GM20000 (cell line): ENCODE data around the gene CCDC124.

Experiments
- DNase-seq: peaks from one replicate; pipeline ENCODE4 v3.0.0; 2012; ENCODE audit warnings: low spot score
- TF ChIP-seq, protein P1 (sequence below): IDR thresholded peaks from 2 replicates; pipeline ENCODE4 v1.5.1; 2012; ENCODE audit warnings: mild to moderate bottlenecking, control low read depth; ENCODE audit errors: extremely low read depth, missing control alignments

Gene CCDC124

DNA sequence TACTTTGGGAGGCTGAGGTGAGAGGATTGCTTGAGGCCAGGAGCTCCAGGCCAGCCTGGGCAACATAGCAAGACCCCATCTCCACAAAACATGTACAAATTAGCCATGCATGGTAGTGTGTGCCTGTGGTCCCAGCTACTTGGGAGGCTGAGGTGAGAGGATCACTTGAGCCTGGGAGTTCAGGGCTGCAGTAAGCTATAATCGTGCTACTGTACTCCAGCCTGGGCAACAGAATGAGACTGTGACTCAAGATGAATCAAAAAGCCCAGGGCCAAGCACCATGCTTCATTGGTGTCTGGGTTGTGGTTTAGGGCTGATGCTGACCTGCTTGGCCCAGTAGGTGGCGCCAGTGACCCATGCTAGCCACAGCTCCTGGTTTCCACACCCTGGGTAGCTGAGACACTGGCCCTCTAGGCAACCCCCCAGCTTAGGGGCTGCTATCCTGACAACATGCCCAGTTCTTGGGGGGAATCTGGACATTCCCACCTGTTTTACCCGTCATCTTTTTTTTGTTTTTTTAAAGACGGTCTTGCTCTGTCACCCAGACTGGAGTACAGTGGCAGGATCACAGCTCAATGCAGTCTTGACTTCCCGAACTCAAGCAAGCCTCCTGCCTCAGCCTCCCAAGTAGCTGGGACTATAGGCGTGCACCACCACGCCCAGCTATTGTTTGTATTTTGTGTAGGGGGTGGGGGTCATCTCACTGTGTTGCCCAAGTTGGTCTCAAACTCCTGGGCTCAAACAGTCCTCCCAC is 5.5 kb downstream of the CCDC124 start:
- TF ChIP-seq, protein P1, sequence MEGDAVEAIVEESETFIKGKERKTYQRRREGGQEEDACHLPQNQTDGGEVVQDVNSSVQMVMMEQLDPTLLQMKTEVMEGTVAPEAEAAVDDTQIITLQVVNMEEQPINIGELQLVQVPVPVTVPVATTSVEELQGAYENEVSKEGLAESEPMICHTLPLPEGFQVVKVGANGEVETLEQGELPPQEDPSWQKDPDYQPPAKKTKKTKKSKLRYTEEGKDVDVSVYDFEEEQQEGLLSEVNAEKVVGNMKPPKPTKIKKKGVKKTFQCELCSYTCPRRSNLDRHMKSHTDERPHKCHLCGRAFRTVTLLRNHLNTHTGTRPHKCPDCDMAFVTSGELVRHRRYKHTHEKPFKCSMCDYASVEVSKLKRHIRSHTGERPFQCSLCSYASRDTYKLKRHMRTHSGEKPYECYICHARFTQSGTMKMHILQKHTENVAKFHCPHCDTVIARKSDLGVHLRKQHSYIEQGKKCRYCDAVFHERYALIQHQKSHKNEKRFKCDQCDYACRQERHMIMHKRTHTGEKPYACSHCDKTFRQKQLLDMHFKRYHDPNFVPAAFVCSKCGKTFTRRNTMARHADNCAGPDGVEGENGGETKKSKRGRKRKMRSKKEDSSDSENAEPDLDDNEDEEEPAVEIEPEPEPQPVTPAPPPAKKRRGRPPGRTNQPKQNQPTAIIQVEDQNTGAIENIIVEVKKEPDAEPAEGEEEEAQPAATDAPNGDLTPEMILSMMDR, result peak; percentile 97
- DNase-seq, result peak; percentile 91

DNA sequence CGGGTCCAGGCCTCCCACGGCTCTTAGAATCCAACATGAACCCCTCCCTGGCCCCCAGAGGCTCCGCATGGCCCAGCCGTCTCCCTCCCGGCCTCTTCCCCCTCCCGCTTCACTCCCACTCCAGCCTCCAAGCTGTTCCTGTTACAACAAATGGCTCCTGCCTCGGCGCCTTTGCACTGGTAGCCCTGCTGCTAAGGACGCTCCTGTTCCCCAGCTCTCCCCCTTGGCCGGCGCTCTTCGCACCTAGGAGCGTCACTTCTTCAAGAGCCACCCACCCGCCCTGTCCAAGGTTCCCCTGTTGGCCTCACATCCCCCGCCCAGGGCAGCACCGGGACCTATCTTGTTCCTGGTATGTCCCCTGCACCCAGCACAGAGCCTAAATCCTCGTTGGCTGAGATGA is 9.4 kb downstream of the CCDC124 start:
- TF ChIP-seq, protein P1, result no peak
- no peak for DNase-seq

DNA sequence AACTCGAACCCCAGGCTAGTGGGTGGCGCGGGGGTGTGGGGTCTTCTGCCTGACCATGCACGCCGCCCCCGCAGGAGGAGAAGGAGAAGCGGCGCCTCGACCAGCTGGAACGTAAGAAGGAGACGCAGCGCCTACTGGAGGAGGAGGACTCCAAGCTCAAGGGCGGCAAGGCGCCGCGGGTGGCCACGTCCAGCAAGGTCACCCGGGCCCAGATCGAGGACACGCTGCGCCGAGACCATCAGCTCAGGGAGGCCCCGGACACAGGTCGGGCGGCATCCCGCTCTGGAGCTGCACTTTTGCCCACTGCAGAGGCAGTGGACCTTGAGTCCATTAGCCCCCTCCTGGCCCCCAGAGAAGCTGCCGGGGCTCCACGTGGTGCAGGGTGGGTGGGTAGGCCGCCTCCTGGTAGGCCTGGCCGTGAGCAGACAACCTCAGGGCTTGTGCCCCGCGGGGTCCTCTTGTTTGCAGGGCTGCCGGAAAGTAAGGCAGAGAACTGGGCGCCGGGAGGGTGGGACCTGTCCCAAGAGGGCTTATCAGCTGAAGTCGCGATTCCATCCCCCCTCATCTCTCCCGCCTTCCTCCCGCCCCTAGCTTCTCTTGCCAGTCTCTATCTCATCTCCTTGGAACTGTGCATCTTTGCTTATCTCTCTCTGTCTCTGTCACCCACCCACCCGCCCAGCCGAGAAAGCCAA is 9.9 kb downstream of the CCDC124 start:
- no peak for DNase-seq
- TF ChIP-seq, protein P1, result no peak

DNA sequence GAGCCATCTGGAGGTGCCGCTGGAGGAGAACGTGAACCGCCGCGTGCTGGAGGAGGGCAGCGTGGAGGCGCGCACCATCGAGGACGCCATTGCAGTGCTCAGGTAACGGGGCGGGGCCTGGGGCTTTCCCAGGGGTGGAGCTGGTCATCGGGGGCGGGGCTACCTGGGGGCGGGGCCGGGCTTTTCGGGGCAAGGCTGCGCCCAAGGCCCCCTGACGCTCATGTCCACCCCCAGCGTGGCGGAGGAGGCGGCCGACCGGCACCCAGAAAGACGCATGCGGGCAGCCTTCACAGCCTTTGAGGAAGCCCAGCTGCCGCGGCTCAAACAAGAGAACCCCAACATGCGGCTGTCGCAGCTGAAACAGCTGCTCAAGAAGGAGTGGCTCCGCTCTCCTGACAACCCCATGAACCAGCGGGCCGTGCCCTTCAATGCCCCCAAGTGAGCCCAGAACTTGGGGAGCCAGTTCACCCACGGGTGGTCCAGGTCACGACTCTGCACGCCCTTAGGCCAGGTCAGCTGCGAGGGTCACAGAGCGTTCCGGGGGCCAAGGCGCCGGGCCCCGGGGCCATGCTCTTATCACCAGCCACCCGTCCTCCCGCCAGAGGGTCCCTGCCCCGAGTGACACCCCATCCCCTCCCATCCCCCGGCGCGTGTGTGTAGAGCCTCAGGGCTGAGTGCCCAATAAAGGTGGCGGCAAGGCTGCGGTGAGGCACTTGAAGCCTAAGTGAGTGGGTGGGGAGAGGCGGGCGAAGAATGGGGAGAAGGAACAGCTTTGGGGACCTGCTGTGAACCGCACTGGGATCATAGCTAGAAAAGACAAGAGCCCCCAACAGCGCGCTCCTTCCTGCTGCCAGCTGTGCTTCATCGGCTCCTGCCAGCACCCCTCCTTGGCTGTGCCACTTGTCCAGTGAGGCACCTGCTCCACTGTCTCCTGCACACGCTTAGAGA is 10.7 kb downstream of the CCDC124 start:
- TF ChIP-seq, protein P1, result no peak
- DNase-seq, result no peak

DNA sequence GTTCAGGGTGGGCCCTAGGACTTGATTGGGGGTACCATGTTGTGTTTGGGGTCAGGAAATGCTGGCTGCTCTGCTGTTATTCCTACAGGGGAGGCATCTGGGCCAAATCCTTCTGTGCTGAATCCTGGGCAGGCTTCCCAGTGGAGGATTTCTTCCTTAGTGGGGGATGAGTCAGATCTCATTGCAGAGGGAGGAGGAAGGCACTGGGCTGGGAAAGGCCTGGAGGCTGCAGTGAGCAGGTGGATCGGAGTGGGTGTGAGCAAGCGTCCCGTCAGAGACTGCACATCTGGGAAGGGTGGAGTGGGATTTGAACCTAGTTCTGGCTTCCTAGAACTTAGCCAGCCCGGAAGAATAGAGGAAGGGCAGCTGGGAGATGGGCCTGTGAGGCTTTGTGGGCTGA is 11.5 kb downstream of the CCDC124 start:
- no peak for DNase-seq
- TF ChIP-seq, protein P1, result no peak

DNA sequence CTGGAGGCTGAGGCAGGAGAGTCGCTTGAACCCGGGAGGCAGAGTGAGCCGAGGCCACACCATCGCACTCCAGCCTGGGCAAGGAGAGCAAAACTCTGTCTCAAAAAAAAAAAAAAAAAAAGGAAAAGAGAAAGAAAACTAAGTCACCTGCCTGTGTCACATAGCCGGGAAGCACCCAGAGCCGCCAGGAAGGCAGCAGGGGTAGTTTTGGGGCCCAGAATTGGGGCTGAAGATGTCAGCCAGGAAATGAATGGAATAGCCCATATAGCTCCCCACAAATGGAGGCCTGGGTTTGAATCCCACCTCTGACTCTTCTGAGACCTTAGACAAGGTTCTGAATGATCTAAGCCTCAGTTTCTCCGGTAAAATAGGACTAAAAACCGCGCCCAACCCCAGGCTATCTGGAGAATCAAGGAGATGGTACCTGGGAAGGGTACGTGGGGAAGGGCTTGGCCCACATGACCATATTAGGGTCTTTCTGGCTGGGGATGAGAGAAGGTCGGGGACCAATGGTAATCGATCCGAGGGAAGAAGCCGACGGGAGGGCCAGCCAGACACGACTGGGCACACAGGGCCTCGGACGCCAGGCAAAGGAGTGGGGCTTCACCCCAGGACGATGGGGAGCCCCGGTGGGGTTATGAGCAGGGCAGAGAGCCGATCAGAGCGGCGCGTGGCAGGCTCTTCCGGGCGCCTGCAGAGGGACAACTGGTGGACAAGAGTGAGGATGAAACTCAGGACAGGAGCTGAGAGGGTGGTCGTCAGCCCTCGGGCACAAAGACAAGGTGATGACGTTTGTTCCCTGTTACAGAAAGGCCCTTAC is 14.4 kb downstream of the CCDC124 start:
- TF ChIP-seq, protein P1, result no peak
- DNase-seq, result peak; percentile 83
